Testis (tissue), 2 donors: ENCODE results near the gene PPHLN1.

Experiments used
- POLR2A ChIP-seq: fragments of 450-650 bp; IDR thresholded peaks from one replicate; pipeline ENCODE4 v1.6.1; 2017; ENCODE audit warnings: antibody characterized with exemption, mild to moderate bottlenecking, moderate library complexity
- TF ChIP-seq, protein P1 (sequence below), 3 experiments: fragments of 450-650 bp in 2 of 3; fragments of 200-600 bp in 1 of 3; sonication (generic) in 1 of 3; IDR thresholded peaks; one replicate each; pipeline ENCODE4 v1.5.1; 2016 to 2019; ENCODE audit warnings: antibody characterized with exemption in 3 of 3, mild to moderate bottlenecking in 2 of 3, moderate library complexity in 1 of 3

DNA sequence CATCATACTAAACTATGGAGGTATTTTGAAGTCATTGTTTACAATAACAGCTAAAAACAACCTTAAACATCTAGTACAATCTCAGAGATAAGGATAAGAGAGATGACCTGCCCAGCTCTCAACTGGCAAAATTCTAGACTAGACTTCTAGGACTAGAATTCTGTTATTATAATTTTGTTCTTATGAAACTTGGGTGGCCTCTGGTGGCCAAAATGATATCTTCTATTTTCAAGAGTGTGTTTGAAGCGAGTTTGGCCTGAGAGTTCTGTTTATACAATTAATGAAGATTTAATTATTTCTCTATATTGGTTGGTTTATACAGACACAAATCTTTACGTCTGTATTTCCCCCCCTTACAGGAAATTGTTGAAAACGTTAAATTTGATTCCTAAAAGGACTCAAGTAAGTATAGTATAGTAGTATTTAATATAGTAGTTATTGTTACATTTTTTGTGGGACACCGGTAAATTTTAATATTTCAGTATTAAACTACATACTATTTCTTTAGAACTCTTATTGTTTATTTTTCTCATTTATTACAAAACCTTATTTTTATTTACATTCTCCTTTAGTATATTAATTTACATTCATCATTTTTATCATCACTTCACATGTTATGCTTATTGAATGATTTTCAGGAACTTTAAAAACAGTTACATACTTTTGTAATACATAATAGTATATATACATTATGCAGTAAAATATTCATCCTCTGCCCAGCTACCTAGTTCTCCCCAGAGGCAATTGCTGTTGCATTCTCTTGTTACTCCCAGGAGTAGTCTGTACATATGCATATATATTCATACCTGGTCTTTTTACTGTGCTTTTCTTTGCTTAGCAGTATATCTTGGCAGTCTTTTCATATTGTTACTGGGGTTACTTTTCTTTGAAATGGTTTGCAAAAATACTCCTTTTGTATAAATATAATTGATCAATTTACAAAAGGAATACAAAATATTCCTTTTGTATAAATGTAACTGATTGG, 6.6 kb downstream of the PPHLN1 start:
- TF ChIP-seq POLR2A, result no peak
- TF ChIP-seq, protein P1, sequence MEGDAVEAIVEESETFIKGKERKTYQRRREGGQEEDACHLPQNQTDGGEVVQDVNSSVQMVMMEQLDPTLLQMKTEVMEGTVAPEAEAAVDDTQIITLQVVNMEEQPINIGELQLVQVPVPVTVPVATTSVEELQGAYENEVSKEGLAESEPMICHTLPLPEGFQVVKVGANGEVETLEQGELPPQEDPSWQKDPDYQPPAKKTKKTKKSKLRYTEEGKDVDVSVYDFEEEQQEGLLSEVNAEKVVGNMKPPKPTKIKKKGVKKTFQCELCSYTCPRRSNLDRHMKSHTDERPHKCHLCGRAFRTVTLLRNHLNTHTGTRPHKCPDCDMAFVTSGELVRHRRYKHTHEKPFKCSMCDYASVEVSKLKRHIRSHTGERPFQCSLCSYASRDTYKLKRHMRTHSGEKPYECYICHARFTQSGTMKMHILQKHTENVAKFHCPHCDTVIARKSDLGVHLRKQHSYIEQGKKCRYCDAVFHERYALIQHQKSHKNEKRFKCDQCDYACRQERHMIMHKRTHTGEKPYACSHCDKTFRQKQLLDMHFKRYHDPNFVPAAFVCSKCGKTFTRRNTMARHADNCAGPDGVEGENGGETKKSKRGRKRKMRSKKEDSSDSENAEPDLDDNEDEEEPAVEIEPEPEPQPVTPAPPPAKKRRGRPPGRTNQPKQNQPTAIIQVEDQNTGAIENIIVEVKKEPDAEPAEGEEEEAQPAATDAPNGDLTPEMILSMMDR (IDR thresholded peaks at IDR 0.05), result peak; percentile 52 to 71 (median 57)
